B cell (primary cell): ENCODE data around the gene OTUB2. TPM values are rescaled to one million over a fixed set of nuclear protein-coding genes. Genes with fewer than 3 reads are reported as not detected.

ENCODE experiments used
- ATAC-seq: fragments of 200-7000 bp; cut with Tn5 transposase; one replicate; pipeline ENCODE4 v1.10.0; 2021; ENCODE audit warnings: low read depth, mild to moderate bottlenecking, moderate number of reproducible peaks, moderate library complexity
- CTCF ChIA-PET: fragments of 350-600 bp; sonication (Branson Sonifier 250); formaldehyde crosslinking; loops from one replicate; lab custom pipeline; 2021; ENCODE audit warnings: antibody characterized with exemption, inconsistent platforms; lab: Charles Lee
- POLR2A ChIA-PET: fragments of 350-600 bp; sonication (Branson Sonifier 250); formaldehyde crosslinking; loops from one replicate; lab custom pipeline; 2021; ENCODE audit warnings: antibody characterized with exemption; lab: Charles Lee
- DNase-seq: peaks from one replicate; pipeline ENCODE4 v3.0.0; 2013
- H2AFZ ChIP-seq: 2 replicates; pipeline ENCODE4 v1.6.1; 2012; ENCODE audit warnings: mild to moderate bottlenecking, low read depth, low read length; ENCODE audit not compliant: insufficient read depth, poor library complexity, severe bottlenecking
- H3K27ac ChIP-seq, 2 donors: 1 replicate in 1 of 2; 2 replicates in 1 of 2; pipeline ENCODE4 v1.5.1; 2012 to 2013; ENCODE audit warnings: low read length in 2 of 2, mild to moderate bottlenecking in 2 of 2, moderate library complexity in 1 of 2
- H3K27me3 ChIP-seq, 4 experiments: fragments of 200-600 bp in 1 of 4; sonication (generic) in 1 of 4; replicated peaks in 1 of 4; 1 replicate in 2 of 4; 2 replicates in 2 of 4; pipeline versions ENCODE4 v1.6.1 to v1.7.0; 2013 to 2016; ENCODE audit warnings: low read length in 3 of 4, mild to moderate bottlenecking in 2 of 4, mixed read lengths in 1 of 4, moderate library complexity in 1 of 4; ENCODE audit not compliant: insufficient read depth in 4 of 4, control insufficient read depth in 3 of 4; ENCODE audit errors: control extremely low read depth in 1 of 4
- H3K36me3 ChIP-seq, 2 experiments: replicated peaks in 1 of 2; 1 replicate in 1 of 2; 2 replicates in 1 of 2; pipeline versions ENCODE4 v1.6.1 to v1.7.1; 2013; ENCODE audit warnings: low read length in 1 of 2; ENCODE audit not compliant: insufficient read depth in 2 of 2, control insufficient read depth in 1 of 2; ENCODE audit errors: control extremely low read depth in 1 of 2, extremely low read depth in 1 of 2
- H3K4me1 ChIP-seq, 2 donors: fragments of 200-600 bp in 1 of 2; sonication (generic) in 1 of 2; 1 replicate in 1 of 2; 2 replicates in 1 of 2; pipeline versions ENCODE4 v1.5.1 to v1.6.1; 2013 to 2017; ENCODE audit warnings: low read length in 2 of 2; ENCODE audit not compliant: control insufficient read depth in 2 of 2, insufficient read depth in 2 of 2
- H3K4me2 ChIP-seq: replicated peaks from 2 replicates; pipeline ENCODE3; 2012; ENCODE audit warnings: mild to moderate bottlenecking, low read depth, low read length; ENCODE audit not compliant: poor library complexity, severe bottlenecking
- H3K4me3 ChIP-seq, 5 experiments: fragments of 200-600 bp in 1 of 5; sonication (generic) in 1 of 5; 1 replicate in 3 of 5; 2 replicates in 2 of 5; pipeline versions ENCODE4 v1.5.1 to v1.7.0; 2011 to 2016; ENCODE audit warnings: low read length in 4 of 5, mild to moderate bottlenecking in 4 of 5, low read depth in 2 of 5, control low read depth in 1 of 5, moderate library complexity in 1 of 5; ENCODE audit not compliant: insufficient read depth in 1 of 5; ENCODE audit errors: control extremely low read depth in 1 of 5, extremely low read depth in 1 of 5
- H3K79me2 ChIP-seq: fragments of 200-600 bp; sonication (generic); one replicate; pipeline ENCODE4 v1.6.0; 2016; ENCODE audit warnings: low read length; ENCODE audit not compliant: control insufficient read depth, insufficient read depth
- H3K9ac ChIP-seq: fragments of 200-600 bp; sonication (generic); 2 replicates; pipeline ENCODE4 v1.6.1; 2017; ENCODE audit warnings: mild to moderate bottlenecking, low read length, moderate library complexity
- H3K9me3 ChIP-seq, 3 donors: one replicate each; pipeline versions ENCODE4 v1.6.1 to v1.7.1; 2013; ENCODE audit warnings: low read length in 2 of 3; ENCODE audit not compliant: control insufficient read depth in 2 of 3, insufficient read depth in 1 of 3; ENCODE audit errors: control extremely low read depth in 1 of 3
- H4K20me1 ChIP-seq: 2 replicates; pipeline ENCODE4 v1.6.0; 2012; ENCODE audit warnings: mild to moderate bottlenecking, low read length; ENCODE audit not compliant: insufficient read depth, control insufficient read depth, poor library complexity, severe bottlenecking
- H3K27ac Mint-ChIP-seq: one replicate; pipeline ENCODE4 v1.8.0; 2021; ENCODE audit warnings: mixed read lengths
- H3K27me3 Mint-ChIP-seq: one replicate; pipeline ENCODE4 v1.8.0; 2021; ENCODE audit warnings: mixed read lengths
- H3K4me1 Mint-ChIP-seq: one replicate; pipeline ENCODE4 v1.8.0; 2021; ENCODE audit warnings: mixed read lengths
- H3K4me3 Mint-ChIP-seq: one replicate; pipeline ENCODE4 v1.8.0; 2021; ENCODE audit warnings: mixed read lengths
- H3K9me3 Mint-ChIP-seq: one replicate; pipeline ENCODE4 v1.8.0; 2022; ENCODE audit warnings: mixed read lengths; ENCODE audit not compliant: insufficient read depth
- CTCF ChIP-seq: fragments of 200-600 bp; IDR thresholded peaks from one replicate; pipeline ENCODE4 v1.8.0; 2022; ENCODE audit warnings: antibody characterized with exemption, mild to moderate bottlenecking
- EZH2 ChIP-seq: IDR thresholded peaks from 2 replicates; pipeline ENCODE4 v1.6.1; 2012; ENCODE audit warnings: borderline replicate concordance, low read depth, mild to moderate bottlenecking, moderate library complexity, low read length; ENCODE audit not compliant: insufficient read depth, poor library complexity, severe bottlenecking
- WGBS: methylation state at CpG from one replicate; pipeline ENCODE4 v1.1.5; 2013; ENCODE audit warnings: missing lambda C conversion rate; ENCODE audit not compliant: insufficient coverage; 5-methylcytosine and 5-hydroxymethylcytosine counted together
- intact Hi-C: fragments of 100-400 bp; cut with micrococcal nuclease; formaldehyde crosslinking; loops from one replicate; pipeline ENCODE4 v1.10.0; 2022
- polyA plus RNA-seq: library from polyadenylated mRNA; depleted of rRNA; stranded (reverse); fragments of >200 nt; gene quantifications from 2 replicates; pipeline ENCODE4 v1.2.3, GENCODE V29; 2012
- total RNA-seq, 2 donors: library from RNA; stranded (reverse); fragments of 120-200 nt in 1 of 2; gene quantifications; 1 replicate in 1 of 2; 2 replicates in 1 of 2; pipeline versions ENCODE4 v1.2.3 to v1.2.4, GENCODE V29; 2013 to 2022

Gene OTUB2
- total and polyA plus RNA-seq, 2 donors (not counting 1 experiment from before 2014, with no cell fraction given), result 0.04 to 0.17 TPM

- Mint-ChIP-seq H3K4me3 (no peak overlapping the region), H3K4me1 (no peaks in the 10 kb centered on the region), H3K9me3 (no peaks in the 10 kb centered on the region), H3K27ac (no peak overlapping the region), H3K27me3 (no peaks in the 10 kb centered on the region)
- no peak for ATAC-seq
- WGBS, result 92% methylated on average over 18 of the region's 19 CpGs
- intact Hi-C loops, result no loop called here
- Histone ChIP-seq H3K4me1 (no peaks in the 10 kb centered on the region), H3K36me3 (peaks cover 5 to 55% of the 10 kb centered on the region in 2 experiments), H3K27me3 (no peaks in the 10 kb centered on the region), H3K27ac (no peak overlapping the region), H3K79me2 (no peaks in the 10 kb centered on the region), H3K9ac (no peak overlapping the region), H3K4me3 (no peak overlapping the region), H3K4me2 (no peak overlapping the region), H4K20me1 (peaks cover 5% of the 10 kb centered on the region), H3K9me3 (no peaks in the 10 kb centered on the region), H2AFZ (no peak overlapping the region)
- TF ChIP-seq EZH2, result no peak
- TF ChIP-seq CTCF, result no peak
- POLR2A ChIA-PET, result no interaction called here
- CTCF ChIA-PET, result interaction anchor here (0.9 to 2.7 kb wide), 3 partner anchors 9 to 87 kb away, joined by 3 to 6 read pairs (median 6); no protein-coding TSS in a partner anchor
- no peak for DNase-seq
Measured at GRCh38 chr14:94045563-94046345, 19.6 kb downstream of the OTUB2 start.

DNA sequence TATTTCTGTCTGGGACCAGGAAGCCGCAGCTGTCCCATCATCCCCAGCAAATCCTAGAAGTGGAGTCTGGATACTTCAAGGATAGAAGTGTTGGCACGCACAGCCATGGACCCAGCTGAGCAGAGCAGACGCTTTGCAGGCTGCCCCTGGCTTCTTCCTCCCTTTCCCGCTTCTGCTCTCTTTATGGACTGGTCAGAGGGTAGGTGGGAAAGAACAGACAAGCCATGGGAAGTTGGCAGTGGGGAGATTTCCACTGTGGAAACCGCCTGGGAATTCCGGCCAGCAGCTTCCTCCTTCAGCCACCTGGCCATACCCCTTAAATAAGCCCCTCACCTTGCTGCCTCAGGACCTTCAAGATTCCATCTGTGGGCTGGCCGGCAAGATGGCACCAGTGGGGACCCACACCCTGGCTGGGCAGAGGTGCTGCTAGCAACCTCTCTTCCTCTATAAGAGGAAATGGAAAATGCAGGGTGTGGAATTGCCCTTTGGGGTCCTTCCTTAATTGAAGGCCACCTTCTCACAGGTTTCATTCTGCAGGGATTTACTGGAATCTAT is 20.6 kb downstream of the OTUB2 start:
- Mint-ChIP-seq H3K4me1 (no peaks in the 10 kb centered on the region), H3K27me3 (no peaks in the 10 kb centered on the region), H3K27ac (no peak overlapping the region), H3K4me3 (no peak overlapping the region), H3K9me3 (no peaks in the 10 kb centered on the region)
- WGBS, result 82% methylated on average over 4 of the region's 7 CpGs
- no peak overlapping the region for H3K4me2 ChIP-seq
- no peak overlapping the region for H3K9ac ChIP-seq
- ChIA-PET CTCF (interaction anchor here (1.0 to 2.7 kb wide), 3 partner anchors 10 to 90 kb away, joined by 3 to 7 read pairs (median 6); no protein-coding TSS in a partner anchor), POLR2A (no interaction called here)
- TF ChIP-seq EZH2, result no peak
- TF ChIP-seq CTCF, result no peak
- no peaks in the 10 kb centered on the region for H3K4me1 ChIP-seq
- H3K79me2 ChIP-seq, result no peaks in the 10 kb centered on the region
- ATAC-seq, result no peak
- no peaks in the 10 kb centered on the region for H3K27me3 ChIP-seq
- intact Hi-C loops, result no loop called here
- H4K20me1 ChIP-seq, result peaks cover 5% of the 10 kb centered on the region
- no peak overlapping the region for H3K4me3 ChIP-seq
- DNase-seq, result no peak
- H3K9me3 ChIP-seq, result no peaks in the 10 kb centered on the region
- no peak overlapping the region for H2AFZ ChIP-seq
- no peak overlapping the region for H3K27ac ChIP-seq
- peaks cover 8 to 64% of the 10 kb centered on the region in 2 experiments for H3K36me3 ChIP-seq
